GM12864 (cell line): Measurements from ENCODE around the gene VWC2.

ENCODE experiments used
- DNase-seq: peaks from one replicate; pipeline ENCODE4 v3.0.0-alpha.2; 2011; ENCODE audit warnings: low read depth
- H3K4me3 ChIP-seq: 2 replicates; pipeline ENCODE4 v1.5.1; 2011; ENCODE audit warnings: mild to moderate bottlenecking, low read depth, low read length, control low read depth
- CTCF ChIP-seq: IDR thresholded peaks from 2 replicates; pipeline ENCODE4 v1.5.1; 2011; ENCODE audit warnings: low read depth, mild to moderate bottlenecking, moderate library complexity, low read length, control low read depth, inconsistent platforms; ENCODE audit errors: missing control alignments

The VWC2 gene

GRCh38 chr7:49931627-49932026 lies 158.2 kb downstream of the VWC2 start:
- DNase-seq, result no peak
- H3K4me3 ChIP-seq, result no peak overlapping the region
- TF ChIP-seq CTCF, result no peak

GRCh38 chr7:49937608-49938007 lies 164.2 kb downstream of the VWC2 start:
- TF ChIP-seq CTCF, result no peak
- no peak for DNase-seq
- no peak overlapping the region for H3K4me3 ChIP-seq
